GM21526 (cell line): ENCODE data around the gene COL2A1.

ENCODE experiments used
- ATAC-seq: cut with Tn5 transposase; IDR thresholded peaks from one replicate; pipeline ENCODE4 v1.9.1; 2021; ENCODE audit warnings: moderate library complexity; ENCODE audit not compliant: unreplicated experiment, low FRiP score

The COL2A1 gene

GRCh38 chr12:48015954-48016353 lies 11.7 kb upstream of the COL2A1 start:
- no peak for ATAC-seq

DNA sequence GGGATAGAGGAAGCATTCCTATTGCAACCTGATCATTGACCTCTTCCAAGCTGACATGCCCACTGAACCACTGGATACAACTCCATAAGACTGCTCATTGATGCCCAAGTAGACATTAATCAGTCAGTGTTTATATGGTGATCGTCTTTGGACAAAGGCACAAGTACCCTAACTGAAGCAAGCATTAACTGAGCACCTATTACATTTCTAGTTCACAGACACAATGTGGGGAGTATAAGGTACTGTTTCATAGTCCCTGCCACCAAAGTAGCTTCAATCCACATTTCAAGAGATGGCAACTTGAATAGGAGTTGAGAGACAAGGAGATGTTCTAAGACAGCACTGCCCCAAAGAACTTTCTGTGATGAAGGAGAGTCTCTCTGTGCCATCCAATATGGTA lies 10.9 kb upstream of the COL2A1 start:
- no peak for ATAC-seq

GRCh38 chr12:48013287-48013686 lies 9.0 kb upstream of the COL2A1 start:
- no peak for ATAC-seq

GRCh38 chr12:48012070-48012469 lies 7.8 kb upstream of the COL2A1 start:
- no peak for ATAC-seq

DNA sequence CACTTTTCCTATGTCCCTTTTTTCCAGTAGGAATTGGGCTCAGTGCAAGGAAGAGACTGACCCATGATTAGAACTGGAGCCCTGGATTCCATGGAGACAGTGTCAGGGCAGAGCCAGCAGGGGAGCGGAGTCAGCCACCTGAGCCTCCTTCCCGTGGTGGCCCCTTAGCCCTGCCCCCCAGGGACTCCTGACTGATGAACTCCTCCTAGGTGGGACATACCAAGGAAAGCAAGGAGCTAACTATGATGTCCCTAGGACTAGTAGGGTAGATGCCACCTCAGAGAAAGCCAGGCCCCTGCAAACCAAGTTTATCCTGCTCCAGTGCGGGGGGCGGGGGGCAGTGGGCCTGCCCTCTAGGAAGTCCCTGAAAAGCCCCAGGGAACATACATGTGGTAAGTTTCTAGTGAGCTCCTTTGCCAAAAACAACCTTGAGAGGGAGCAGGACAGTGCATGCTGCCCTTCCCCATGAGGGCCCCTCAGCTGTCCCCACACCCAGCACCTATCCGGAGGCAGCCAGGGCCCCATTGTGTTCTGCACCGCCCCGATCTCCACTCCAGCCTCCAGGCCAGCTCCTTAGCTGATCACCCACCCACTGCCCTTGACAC lies 6.2 kb upstream of the COL2A1 start:
- ATAC-seq: no peak

- ATAC-seq: no peak
These were observed 5.2 kb upstream of the COL2A1 start for GRCh38 chr12:48009471-48009870.

DNA sequence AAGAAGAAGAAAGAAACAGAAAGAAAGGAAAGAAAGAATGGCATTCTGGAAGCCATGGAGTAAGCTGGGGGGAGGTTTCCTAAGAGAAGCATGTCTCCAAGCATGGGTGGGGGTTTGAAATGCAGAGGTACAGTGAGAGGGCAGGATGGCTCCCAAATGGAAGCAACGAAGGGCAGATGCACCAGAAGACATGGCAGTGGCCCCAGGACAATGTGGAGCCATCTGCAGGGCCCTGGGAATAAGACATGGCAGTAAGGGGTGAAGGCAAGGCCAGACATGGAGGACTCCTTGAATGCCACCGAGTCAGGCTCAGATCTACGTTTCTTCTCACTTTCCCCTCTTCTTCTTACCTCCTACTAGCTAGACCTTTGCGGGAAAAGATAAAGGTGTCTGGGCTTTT lies 4.7 kb upstream of the COL2A1 start:
- no peak for ATAC-seq

DNA sequence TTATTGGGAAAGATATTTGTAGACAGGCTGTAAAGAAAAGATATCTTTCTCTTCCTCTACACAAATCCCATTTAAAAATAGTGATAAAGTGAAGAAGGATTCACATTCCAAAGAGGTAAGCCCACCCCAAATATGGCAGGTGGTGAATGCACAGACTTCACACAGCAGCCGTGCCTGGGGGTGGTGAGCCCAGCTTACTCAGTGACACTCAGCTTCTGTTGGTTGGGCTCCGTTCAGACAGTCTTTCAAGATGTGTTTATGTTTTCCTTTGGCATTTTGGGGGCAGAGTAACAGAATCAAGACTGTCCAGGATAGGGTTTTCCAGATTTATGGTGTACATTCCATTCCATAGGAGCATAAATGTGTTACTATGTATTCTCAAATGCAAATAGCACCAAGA lies 4.1 kb upstream of the COL2A1 start:
- ATAC-seq: no peak

GRCh38 chr12:48007206-48007605 lies 2.9 kb upstream of the COL2A1 start:
- ATAC-seq: no peak

DNA sequence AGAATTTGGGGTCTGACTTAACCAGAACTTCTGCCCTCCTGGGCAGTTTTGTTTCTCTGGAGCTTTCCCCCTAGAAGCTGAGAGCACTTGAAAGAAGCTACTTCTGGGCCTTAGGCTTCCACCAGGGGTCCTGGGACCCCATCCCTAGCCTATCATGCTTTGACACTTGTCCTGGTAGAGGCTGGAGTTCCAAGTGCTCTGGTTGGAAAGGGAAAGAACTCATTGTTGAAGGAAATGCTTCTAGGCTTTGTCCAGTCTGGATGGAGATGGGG lies 1.4 kb upstream of the COL2A1 start:
- ATAC-seq: no peak

- ATAC-seq: no peak
These were observed 899 bp upstream of the COL2A1 start for GRCh38 chr12:48005001-48005749.

DNA sequence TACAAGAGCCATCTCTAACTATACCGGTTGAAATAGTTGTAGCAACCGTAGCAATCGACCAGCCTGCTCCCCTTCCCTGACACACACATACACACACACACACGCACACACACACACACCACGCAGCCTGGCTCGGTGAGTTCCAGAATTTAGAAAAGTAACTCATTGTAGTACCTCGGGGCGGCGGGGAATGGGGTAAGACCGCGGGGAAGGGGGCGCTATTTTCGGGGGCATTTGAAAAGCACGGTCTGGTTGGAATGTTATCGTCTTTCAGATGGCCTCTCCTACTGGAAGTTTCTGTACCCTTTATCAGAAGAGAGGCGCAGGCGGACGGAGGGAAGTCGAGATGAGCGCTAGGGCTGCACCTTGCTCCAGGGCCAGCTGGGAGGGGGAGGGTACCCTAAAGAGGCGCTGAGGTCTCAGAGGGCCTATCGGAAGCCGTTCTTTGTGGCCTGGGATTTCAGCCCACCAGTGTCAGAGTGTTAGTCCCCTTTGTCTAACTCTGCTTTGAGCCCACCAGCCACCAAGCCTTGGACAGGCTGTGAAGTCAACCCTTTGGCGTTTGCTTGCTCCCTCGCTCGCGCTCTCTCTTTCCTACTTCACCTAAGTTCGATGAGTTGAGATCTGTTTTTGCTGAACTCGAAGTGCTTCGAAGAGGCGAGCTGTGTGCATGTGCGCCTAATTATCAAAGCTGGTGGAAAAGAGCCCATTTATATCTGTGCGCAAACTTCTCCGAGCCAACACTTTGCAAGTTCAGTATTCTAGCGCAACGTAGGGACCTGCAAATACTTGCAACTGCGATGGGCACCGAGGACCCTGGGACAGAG lies 837 bp downstream of the COL2A1 start:
- no peak for ATAC-seq

GRCh38 chr12:48002773-48003218 lies 1.5 kb downstream of the COL2A1 start:
- ATAC-seq: no peak

GRCh38 chr12:48002414-48002730 lies 1.9 kb downstream of the COL2A1 start:
- ATAC-seq: no peak

DNA sequence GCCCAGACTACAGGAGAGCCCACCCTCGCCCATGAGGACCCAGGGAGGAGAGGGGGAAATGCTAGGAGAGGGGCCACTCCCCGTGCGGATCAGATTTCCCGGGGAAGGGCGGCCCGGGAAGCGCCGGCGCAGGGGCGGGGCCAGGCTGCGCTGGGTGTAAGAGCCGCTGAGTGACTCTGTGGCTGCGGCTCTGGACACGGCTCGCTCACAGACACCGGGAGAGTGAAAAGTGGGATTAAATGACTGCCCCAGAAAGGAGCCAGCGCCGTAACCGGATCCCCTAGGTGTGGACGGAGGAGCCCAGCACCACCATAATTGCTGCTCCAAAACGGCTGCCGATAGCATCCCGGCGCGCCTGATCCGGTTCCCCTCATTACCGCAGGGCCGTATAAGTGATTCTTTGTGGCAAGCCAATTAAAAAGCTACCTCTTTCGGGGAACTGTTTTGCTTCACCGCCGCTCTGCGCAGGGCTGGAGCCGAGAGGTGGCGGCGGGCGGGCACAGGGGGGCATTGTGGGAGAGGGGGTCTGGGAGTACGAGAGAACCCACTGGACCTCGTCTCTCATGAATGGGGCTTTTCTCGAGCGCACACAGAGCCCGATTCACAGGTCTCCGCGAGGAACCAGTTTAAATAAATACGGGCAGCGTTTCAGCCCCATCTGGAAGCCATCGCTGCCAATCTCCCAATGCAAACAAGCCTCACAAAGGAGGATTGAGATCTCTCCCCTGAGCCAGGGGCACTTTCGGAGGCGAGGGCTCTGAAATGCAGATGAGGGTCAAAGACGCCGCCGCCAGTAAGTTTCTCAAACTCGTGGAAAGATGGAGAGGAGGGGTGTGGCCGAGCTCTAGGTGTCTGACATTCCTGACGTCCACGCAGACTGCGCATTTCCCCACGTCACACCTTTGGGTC lies 2.5 kb downstream of the COL2A1 start:
- ATAC-seq: no peak

- no peak for ATAC-seq
These were observed 3.3 kb downstream of the COL2A1 start for GRCh38 chr12:48000878-48001504.

GRCh38 chr12:47999816-48000215 lies 4.5 kb downstream of the COL2A1 start:
- no peak for ATAC-seq

DNA sequence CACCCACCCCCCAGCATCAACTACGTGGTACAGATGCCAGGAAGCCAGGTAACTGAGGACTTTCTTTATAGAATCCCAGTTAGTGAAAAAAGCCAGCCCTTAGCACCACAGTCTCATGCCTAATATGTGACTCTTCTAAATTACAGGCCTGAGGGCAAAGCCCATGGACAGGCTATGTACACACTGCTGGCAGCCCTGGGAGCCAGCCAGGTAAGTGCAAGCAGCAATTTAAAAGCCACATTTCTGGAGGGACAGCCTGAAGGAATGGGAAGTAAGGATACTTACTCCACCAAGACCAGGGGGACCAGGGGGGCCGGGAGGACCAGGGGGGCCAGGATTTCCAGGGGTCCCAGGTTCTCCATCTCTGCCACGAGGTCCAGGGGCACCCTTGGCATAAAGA lies 7.0 kb downstream of the COL2A1 start:
- ATAC-seq: no peak

GRCh38 chr12:47995981-47996401 lies 8.3 kb downstream of the COL2A1 start:
- ATAC-seq: no peak

DNA sequence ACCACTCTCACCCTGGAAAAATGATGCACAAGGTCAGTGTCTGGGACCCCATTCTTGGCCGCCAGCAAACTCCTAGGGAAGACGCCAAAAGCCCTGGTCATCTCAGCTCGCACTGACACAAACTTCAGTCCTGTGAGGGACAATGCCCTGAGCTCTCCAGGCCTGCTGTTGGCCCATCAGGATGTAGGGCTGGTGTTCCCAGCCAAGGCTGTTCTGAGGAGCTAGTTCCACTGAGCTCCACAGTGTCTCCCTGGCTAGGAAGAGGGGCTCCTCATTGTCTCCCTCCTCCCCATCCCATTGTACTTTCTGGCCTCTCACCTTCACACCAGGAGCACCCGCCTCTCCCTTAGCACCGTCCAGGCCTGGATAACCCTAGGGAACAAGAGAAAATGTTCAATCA lies 10.8 kb downstream of the COL2A1 start:
- no peak for ATAC-seq
